GM23338 (cell line): Measurements from ENCODE around the gene PCDH1. TPM values are rescaled to one million over a fixed set of nuclear protein-coding genes. Genes with fewer than 3 reads are reported as not detected.
A peak's percentile ranks its signal among the peaks of the same experiment; 100 is the strongest.

ENCODE experiments used
- ATAC-seq: fragments of 200-7000 bp; cut with Tn5 transposase; 3 replicates; pipeline ENCODE4 v1.9.1; 2020
- DNase-seq: peaks from one replicate; pipeline ENCODE4 v3.0.0-alpha.2; 2015; ENCODE audit warnings: low spot score
- H2AFZ ChIP-seq: fragments of 200-600 bp; sonication (generic); 2 replicates; pipeline ENCODE4 v1.8.0; 2016; ENCODE audit warnings: antibody characterized with exemption, mild to moderate bottlenecking, moderate library complexity
- H3F3A ChIP-seq: fragments of 200-600 bp; sonication (generic); replicated peaks from 2 replicates; pipeline ENCODE4 v1.8.0; 2017; ENCODE audit warnings: antibody characterized with exemption, mixed run types, low read depth
- H3K27ac ChIP-seq: fragments of 200-600 bp; sonication (generic); 2 replicates; pipeline ENCODE4 v1.6.1; 2016; ENCODE audit warnings: low read depth
- H3K27me3 ChIP-seq: fragments of 200-600 bp; sonication (generic); 2 replicates; pipeline ENCODE4 v1.8.0; 2016; ENCODE audit warnings: mild to moderate bottlenecking, mixed run types, moderate library complexity; ENCODE audit not compliant: insufficient read depth
- H3K36me3 ChIP-seq: fragments of 200-600 bp; sonication (generic); 2 replicates; pipeline ENCODE4 v1.8.0; 2016; ENCODE audit warnings: mild to moderate bottlenecking; ENCODE audit not compliant: insufficient read depth
- H3K4me1 ChIP-seq: fragments of 200-600 bp; sonication (generic); 2 replicates; pipeline ENCODE4 v1.8.0; 2016; ENCODE audit warnings: mild to moderate bottlenecking, moderate library complexity; ENCODE audit not compliant: insufficient read depth
- H3K4me2 ChIP-seq: fragments of 200-600 bp; sonication (generic); 2 replicates; pipeline ENCODE4 v1.7.1; 2017; ENCODE audit warnings: mixed run types
- H3K4me3 ChIP-seq: fragments of 200-600 bp; sonication (generic); 2 replicates; pipeline ENCODE4 v1.6.1; 2016; ENCODE audit warnings: mixed run types
- H3K79me2 ChIP-seq: fragments of 200-600 bp; sonication (generic); replicated peaks from 2 replicates; pipeline ENCODE4 v1.8.0; 2017; ENCODE audit warnings: mild to moderate bottlenecking; ENCODE audit not compliant: insufficient read depth
- H3K9me2 ChIP-seq: fragments of 200-600 bp; sonication (generic); 2 replicates; pipeline ENCODE4 v1.8.0; 2017; ENCODE audit not compliant: insufficient read depth
- H4K20me1 ChIP-seq: fragments of 200-600 bp; sonication (generic); replicated peaks from 2 replicates; pipeline ENCODE4 v1.8.0; 2017; ENCODE audit warnings: mild to moderate bottlenecking; ENCODE audit not compliant: insufficient read depth
- H3K27ac Mint-ChIP-seq: 2 replicates; pipeline ENCODE4 v1.8.0; 2020; ENCODE audit warnings: inconsistent platforms, mild to moderate bottlenecking, moderate library complexity, mixed read lengths
- H3K27me3 Mint-ChIP-seq: 3 replicates; pipeline ENCODE4 v1.8.0; 2022; ENCODE audit warnings: low read depth, mild to moderate bottlenecking, moderate library complexity, mixed read lengths, inconsistent platforms; ENCODE audit not compliant: insufficient read depth, poor library complexity
- H3K36me3 Mint-ChIP-seq: 3 replicates; pipeline ENCODE4 v1.8.0; 2021; ENCODE audit warnings: low read depth, mild to moderate bottlenecking, inconsistent platforms, moderate library complexity, mixed read lengths
- H3K4me1 Mint-ChIP-seq: 3 replicates; pipeline ENCODE4 v1.8.0; 2020; ENCODE audit warnings: mild to moderate bottlenecking, inconsistent platforms, mixed read lengths
- H3K4me3 Mint-ChIP-seq: 3 replicates; pipeline ENCODE4 v1.8.0; 2021; ENCODE audit warnings: moderate library complexity, mild to moderate bottlenecking, inconsistent platforms, mixed read lengths
- H3K9me3 Mint-ChIP-seq: 3 replicates; pipeline ENCODE4 v1.8.0; 2020; ENCODE audit warnings: moderate library complexity, mild to moderate bottlenecking, inconsistent platforms, mixed read lengths
- CREB1 ChIP-seq: fragments of 250-450 bp; sonication (Bioruptor Pico); IDR thresholded peaks from 2 replicates; pipeline ENCODE4 v1.5.0; 2020; ENCODE audit warnings: low read depth, mild to moderate bottlenecking, moderate library complexity
- ETS1 ChIP-seq: IDR thresholded peaks from 2 replicates; pipeline ENCODE4 v1.6.1; 2016; ENCODE audit warnings: antibody characterized with exemption
- EZH2phosphoT487 ChIP-seq: fragments of 200-600 bp; sonication (generic); IDR thresholded peaks from one replicate; pipeline ENCODE4 v1.8.1; 2018; ENCODE audit warnings: antibody characterized with exemption; ENCODE audit not compliant: unreplicated experiment
- JUNB ChIP-seq: IDR thresholded peaks from one replicate; pipeline ENCODE4 v1.6.1; 2016; ENCODE audit warnings: antibody characterized with exemption; ENCODE audit not compliant: unreplicated experiment
- NANOG ChIP-seq: IDR thresholded peaks from 2 replicates; pipeline ENCODE4 v1.6.1; 2016; ENCODE audit warnings: antibody characterized with exemption, borderline replicate concordance
- REST ChIP-seq: IDR thresholded peaks from one replicate; pipeline ENCODE4 v1.6.1; 2018; ENCODE audit warnings: antibody characterized with exemption; ENCODE audit not compliant: unreplicated experiment
- STAT1 ChIP-seq: IDR thresholded peaks from one replicate; pipeline ENCODE4 v1.6.1; 2016; ENCODE audit warnings: antibody characterized with exemption; ENCODE audit not compliant: unreplicated experiment
- ZNF114 ChIP-seq: fragments of 250-450 bp; sonication (Bioruptor Pico); IDR thresholded peaks from 2 replicates; pipeline ENCODE4 v1.5.0; 2020; ENCODE audit warnings: mild to moderate bottlenecking, moderate library complexity
- polyA plus RNA-seq: library from polyadenylated mRNA; unstranded; fragments of >200 nt; fragmentation: Nextera tagmentation; extraction: Ambion mirVana; gene quantifications from 2 replicates; pipeline ENCODE4 v1.2.1, GENCODE V29; 2016
- total RNA-seq: library from RNA; depleted of rRNA; stranded (reverse); fragments of >200 nt; shearing (Covaris generic); gene quantifications from 2 replicates; pipeline ENCODE4 v1.2.3, GENCODE V29; 2014

The PCDH1 gene
- total and polyA plus RNA-seq, 2 experiments from 2014 or later, result 26.2 to 183 TPM

DNA sequence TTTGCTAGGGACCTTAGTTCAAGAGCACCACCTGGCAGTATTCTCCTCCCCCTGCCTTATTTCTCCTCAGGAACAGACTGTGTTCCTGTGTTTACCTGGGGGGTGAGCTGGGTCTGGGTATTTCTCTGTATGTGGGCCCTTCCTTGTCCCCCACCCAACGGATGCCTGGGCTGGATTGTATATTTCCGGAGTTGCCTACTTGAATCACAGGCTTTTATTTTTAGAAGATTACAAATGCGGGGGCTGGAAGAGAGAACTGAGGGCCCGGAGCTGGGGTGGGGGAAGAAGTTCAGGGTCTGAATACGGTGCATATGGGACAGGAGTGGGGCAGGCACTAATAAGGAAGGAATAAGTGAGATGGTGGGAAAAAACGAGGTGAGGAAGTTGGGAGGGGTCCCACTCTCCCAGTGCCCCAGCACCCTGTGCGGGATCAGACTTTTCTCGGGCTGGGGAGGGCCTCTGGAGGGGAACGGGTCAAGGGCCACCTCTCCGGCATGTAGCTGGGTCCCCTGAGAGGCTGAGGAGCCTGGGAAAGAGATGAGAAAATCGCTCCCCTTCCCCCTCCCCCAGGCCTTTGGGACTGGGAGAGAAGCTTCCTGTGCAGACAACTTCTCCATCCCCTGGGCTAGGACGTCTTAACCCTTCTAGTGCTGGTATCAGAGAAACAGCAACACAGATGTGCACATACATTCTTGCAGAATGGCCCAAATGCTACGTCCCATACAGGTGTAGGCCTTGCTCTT is 42.1 kb downstream of the PCDH1 start:
- Mint-ChIP-seq H3K4me3 (peak overlapping the region; percentile 9; the same call in 1 of the 3 replicates), H3K27me3 (peaks cover 23% of the 10 kb centered on the region), H3K36me3 (peaks cover 7% of the 10 kb centered on the region), H3K4me1 (peaks cover 63% of the 10 kb centered on the region), H3K9me3 (peaks cover 5% of the 10 kb centered on the region; the same call in 1 of the 3 replicates), H3K27ac (peak overlapping the region; percentile 76)
- Histone ChIP-seq H3K36me3 (no peaks in the 10 kb centered on the region), H3F3A (peaks cover 21% of the 10 kb centered on the region), H3K4me3 (peak overlapping the region; percentile 23; the same call in 1 of the 2 replicates), H2AFZ (no peak overlapping the region), H3K4me2 (peak overlapping the region; percentile 69), H3K4me1 (peaks cover 55% of the 10 kb centered on the region), H3K27me3 (no peaks in the 10 kb centered on the region), H4K20me1 (no peaks in the 10 kb centered on the region), H3K79me2 (no peaks in the 10 kb centered on the region), H3K9me2 (no peaks in the 10 kb centered on the region), H3K27ac (peak overlapping the region; percentile 51)
- ATAC-seq (peak; percentile 2; the same call in 1 of the 3 replicates), DNase-seq (peak; percentile 68)
- no peak for TF ChIP-seq STAT1
- no peak for TF ChIP-seq JUNB
- no peak for TF ChIP-seq CREB1 (CRISPR knock-in tag)
- no peak for TF ChIP-seq NANOG
- TF ChIP-seq REST, result no peak
- no peak for TF ChIP-seq EZH2phosphoT487
- no peak for TF ChIP-seq ETS1

DNA sequence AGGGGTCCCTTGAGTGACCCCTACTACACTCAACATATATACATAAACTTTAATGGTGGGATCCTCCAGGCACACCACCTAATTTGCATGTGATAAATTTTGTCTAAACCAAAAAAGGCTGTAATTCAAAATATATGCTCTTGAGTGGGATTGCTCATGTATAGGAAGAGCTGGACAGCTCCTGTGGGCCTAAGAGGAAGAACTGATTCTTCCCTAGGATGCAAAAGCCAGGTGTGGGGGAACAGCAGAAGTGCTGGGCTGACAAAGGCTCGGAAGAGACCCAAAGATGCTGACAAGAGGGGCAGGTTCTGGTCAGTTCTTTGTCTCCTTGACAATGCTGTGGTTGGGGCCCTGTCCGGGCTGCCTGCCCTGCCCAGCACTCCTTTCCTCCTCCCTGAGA is 43.9 kb downstream of the PCDH1 start:
- Histone ChIP-seq H4K20me1 (no peaks in the 10 kb centered on the region), H3K4me1 (peaks cover 37% of the 10 kb centered on the region), H3K9me2 (no peaks in the 10 kb centered on the region), H3F3A (peaks cover 7% of the 10 kb centered on the region; the same call in 1 of the 2 replicates), H3K36me3 (no peaks in the 10 kb centered on the region), H3K79me2 (no peaks in the 10 kb centered on the region), H3K27me3 (no peaks in the 10 kb centered on the region), H3K4me2 (no peak overlapping the region), H3K4me3 (no peak overlapping the region), H3K27ac (no peak overlapping the region), H2AFZ (no peak overlapping the region)
- Mint-ChIP-seq H3K27me3 (peaks cover 23% of the 10 kb centered on the region), H3K36me3 (peaks cover 7% of the 10 kb centered on the region), H3K27ac (no peak overlapping the region), H3K9me3 (peaks cover 5% of the 10 kb centered on the region; the same call in 1 of the 3 replicates), H3K4me3 (no peak overlapping the region), H3K4me1 (peaks cover 46% of the 10 kb centered on the region)
- ATAC-seq, result no peak
- DNase-seq, result no peak
- TF ChIP-seq STAT1 (no peak), ZNF114 (CRISPR knock-in tag) (no peak), CREB1 (CRISPR knock-in tag) (no peak), REST (peak; percentile 33)
